Astrocyte of the cerebellum (primary cell): Measurements from ENCODE around the gene APBA3.

Source experiments
- DNase-seq: peaks from one replicate; pipeline ENCODE4 v3.0.0-alpha.2; 2011; ENCODE audit warnings: low read depth
- H3K4me3 ChIP-seq: 2 replicates; pipeline ENCODE4 v1.5.1; 2011; ENCODE audit warnings: mild to moderate bottlenecking, low read depth, low read length, moderate library complexity
- CTCF ChIP-seq: IDR thresholded peaks from 2 replicates; pipeline ENCODE4 v1.5.1; 2012; ENCODE audit warnings: low read length, low read depth, moderate library complexity, mild to moderate bottlenecking; ENCODE audit errors: missing control alignments
- in situ Hi-C: cut with HindIII; loops from 2 replicates; pipeline ENCODE4 v1.10.0; 2017; ENCODE audit warnings: low sequenced_read_pairs

Gene APBA3

DNA sequence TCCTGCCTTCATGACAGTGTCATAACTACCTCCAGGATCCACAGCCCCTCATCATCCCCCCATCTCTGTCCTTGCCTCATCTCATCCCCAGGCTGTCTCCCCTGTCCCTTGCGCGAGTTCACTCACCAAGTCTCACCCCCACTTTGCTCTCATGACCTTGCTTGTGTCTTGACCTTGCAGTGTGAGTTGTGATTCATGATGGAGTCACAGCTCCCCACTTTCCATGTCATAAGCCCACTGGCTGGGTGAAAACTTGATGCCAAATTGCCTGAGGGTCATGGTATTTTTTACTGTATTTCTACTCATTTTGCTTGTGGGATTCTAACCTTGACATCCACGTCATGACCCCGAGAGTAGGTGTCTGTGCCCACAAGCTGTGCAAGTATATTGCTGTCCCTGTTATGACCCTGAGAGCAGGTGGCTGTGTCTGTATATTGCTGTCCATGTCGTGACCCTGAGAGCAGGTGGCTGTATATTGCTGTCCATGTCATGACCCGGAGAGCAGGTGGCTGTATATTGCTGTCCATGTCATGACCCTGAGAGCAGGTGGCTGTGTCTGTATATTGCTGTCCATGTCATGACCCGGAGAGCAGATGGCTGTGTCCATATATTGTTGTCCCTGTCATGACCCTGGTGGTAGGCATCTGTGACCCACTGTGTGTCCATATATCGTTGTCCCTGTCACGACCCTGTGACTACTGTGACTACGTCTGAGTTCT is 23.8 kb downstream of the APBA3 start:
- no peak overlapping the region for H3K4me3 ChIP-seq
- TF ChIP-seq CTCF, result no peak
- DNase-seq, result no peak
- in situ Hi-C loops, result no loop called here

DNA sequence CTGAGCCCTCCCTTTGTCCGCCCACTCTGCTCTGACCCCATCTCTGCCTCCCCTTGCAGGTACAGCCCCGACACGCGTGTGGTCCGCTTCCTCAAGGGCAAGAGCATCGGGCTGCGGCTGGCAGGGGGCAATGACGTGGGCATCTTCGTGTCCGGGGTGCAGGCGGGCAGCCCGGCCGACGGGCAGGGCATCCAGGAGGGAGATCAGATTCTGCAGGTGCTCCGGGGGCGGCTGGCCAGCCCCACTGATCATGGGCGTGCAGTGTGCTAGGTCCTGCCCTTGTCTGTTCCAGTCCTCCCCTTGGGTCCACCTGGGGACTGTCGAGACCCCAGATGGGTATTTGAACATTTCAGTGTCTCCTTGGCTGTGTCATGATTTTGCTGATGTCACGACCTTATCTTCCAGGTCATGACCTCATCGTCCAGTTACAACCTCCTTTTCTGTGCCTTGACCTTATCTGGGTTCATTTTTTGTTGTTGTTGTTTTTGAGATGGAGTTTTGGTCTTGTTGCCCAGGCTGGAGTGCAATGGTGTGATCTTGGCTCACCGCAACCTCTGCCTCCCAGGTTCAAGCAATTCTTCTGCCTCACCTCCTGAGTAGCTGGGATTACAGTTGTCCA is 25.3 kb downstream of the APBA3 start:
- DNase-seq, result no peak
- in situ Hi-C loops, result no loop called here
- TF ChIP-seq CTCF, result no peak
- no peak overlapping the region for H3K4me3 ChIP-seq

DNA sequence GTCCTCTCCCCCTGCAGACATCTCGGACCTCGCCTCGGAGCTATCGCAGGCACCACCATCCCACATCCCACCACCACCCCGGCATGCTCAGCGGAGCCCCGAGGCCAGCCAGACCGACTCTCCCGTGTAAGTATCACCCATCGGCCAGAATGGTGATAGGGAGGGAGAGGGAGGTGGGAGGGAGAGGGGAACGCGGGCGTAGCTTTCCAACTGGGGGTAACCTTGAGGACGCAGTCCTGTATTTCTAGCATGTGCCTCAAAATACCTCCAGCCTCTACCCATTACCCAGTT is 27.2 kb downstream of the APBA3 start:
- in situ Hi-C loops, result no loop called here
- no peak overlapping the region for H3K4me3 ChIP-seq
- no peak for TF ChIP-seq CTCF
- no peak for DNase-seq

GRCh38 chr19:3733549-3734309 is 27.8 kb downstream of the APBA3 start:
- H3K4me3 ChIP-seq, result no peak overlapping the region
- DNase-seq, result no peak
- TF ChIP-seq CTCF, result no peak
- in situ Hi-C loops, result no loop called here

DNA sequence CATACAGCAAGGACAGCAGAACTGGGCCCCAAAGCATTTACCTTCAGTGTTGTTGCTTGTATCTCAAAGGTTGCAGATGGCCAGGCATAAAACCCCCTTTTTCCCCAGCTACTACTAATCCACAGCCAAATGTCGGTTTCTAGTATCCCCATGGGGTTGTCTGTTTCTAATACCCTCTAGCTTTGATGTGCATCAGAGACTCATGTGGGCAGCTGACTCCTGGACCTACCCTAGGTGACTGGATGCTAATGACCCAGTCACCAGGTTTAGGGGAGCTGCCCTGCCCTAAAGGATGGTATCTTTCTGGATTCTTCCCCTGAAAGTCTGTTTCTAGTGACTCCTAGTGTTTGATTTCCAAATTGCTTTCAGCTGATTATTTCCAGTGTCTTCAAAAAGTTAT is 29.4 kb downstream of the APBA3 start:
- DNase-seq, result no peak
- no peak overlapping the region for H3K4me3 ChIP-seq
- no peak for TF ChIP-seq CTCF
- in situ Hi-C loops, result no loop called here

GRCh38 chr19:3730457-3730958 is 31.0 kb downstream of the APBA3 start:
- no peak overlapping the region for H3K4me3 ChIP-seq
- in situ Hi-C loops, result no loop called here
- TF ChIP-seq CTCF, result no peak
- no peak for DNase-seq
